ENCODE results near the gene TTYH2.
"Not testable (repeated sequence)": the region's sequence is repeated elsewhere in the genome, so short reads cannot be mapped to it uniquely, and the experiment has no call there.

Gene TTYH2

DNA sequence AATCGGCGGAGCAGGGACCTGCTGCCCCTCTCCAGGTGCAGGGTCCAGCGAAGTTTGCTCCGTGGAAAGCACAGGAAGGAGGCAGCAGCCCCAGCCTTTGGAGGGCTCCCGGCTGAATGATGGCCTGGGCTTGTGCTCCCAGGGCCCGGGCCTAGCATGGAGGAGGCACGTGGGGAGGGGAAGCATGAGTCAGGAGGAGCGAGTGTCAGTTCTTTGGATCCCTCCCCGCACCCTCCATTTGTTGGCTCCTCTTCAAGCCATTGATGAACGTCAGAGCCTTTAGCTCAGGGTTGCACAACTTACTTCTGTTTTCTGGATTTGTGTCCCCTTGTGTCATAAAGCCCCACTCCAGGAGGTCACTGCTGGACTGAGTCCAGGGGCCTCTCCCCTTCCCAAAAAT, 25.8 kb downstream of the TTYH2 start:
- no peak for FAIRE-seq

DNA sequence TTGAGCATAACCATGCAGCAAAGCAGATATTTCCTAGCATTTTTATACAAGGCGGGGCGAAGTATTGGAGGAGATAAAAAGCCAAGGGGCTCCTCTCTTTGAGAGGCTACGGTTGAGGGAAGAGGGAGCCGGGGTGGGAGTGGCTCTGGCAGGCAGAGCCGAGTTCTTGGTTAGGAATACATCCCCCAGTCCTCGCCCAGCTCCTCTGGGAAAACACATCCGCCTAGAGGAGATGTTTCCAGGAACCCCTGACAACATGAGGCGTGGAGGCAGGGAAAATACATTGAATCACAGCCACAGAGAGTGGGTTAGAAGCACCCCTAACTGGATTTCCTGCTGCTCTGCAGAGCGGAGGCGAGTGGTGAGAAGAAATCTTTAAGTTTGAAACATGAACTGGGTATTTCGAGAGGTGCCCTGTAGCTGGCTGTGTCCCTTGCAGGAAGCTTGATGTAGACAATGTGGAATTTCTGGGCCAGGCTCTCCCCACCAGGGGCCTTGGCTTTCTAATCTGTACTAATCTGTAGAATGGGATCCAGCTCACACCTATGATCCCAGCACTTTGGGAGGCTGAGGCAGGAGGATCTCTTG, 27.3 kb downstream of the TTYH2 start:
- no peak for FAIRE-seq

DNA sequence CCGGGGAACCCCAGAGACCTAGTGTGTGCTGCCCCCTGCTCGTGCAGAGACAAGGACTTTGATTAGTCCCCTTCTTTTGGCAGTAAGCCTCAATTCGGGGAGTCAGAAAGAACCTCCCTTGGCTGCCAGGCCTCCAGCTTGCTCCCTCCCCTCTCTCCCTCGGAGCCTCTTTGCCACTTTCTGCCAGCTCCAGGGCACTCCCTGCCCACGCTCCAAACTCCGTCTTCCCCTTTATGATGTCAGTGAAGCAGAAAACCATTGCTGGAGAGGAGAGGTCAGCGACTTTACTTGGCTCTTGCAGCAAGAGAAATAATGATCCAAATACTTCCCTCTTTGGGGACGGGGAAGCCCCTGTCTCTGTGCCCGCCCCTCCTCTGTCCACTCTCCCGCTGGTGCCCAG, 28.1 kb downstream of the TTYH2 start:
- no peak for FAIRE-seq

DNA sequence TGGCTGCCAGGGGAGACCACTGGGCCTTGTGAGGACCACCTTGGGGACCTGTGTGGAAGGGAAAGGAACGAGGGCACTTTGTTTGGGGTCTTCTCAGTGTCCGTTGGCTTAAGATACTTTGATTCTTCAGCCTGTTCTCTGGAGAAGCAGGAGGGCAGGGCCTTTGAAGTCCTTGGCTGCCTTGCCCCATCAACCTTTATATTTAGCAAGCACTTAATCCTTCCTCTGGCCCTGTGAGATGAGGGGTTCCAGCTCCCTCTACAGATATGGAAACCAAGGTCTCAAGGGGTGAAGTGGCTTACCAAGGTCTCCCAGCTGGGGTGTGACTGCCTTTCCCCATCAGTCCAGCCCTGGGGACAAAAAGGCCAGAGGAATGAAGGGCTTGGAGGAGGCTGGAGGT, 28.5 kb downstream of the TTYH2 start:
- FAIRE-seq: no peak

DNA sequence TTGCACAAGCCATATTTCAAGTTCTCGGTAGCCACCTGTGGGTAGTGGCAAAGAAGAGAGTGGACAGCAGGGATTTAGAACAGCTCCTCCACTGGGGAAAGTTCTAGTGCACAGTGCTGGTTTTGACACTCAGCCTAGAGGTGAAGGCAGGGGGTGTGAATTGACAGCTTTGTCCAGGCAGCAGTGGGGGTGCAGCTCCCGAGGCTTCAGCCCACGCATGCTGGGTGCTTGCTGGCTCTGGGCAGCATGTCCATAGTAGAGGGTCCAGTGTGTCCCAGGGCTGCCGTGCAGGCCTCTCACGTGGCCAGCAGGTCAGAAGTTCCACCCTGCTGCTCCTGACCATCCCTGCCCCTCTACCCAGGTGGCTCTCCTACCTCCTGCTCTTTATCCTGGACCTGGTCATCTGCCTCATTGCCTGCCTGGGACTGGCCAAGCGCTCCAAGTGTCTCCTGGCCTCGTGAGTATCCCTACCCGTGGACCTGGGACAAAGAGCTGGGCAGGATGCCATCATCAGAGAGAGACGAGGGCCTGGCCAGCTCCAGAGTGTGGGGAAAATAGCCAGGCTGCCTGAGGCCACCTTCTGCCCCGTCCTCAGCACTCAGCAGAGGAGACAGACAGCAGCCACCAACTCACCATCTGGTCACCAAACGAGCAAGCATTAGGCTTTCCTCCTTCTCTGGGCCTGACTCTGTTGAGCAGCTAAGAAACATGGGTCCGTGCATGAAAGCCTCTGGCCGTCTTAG, 29.8 kb downstream of the TTYH2 start:
- no peak for FAIRE-seq

DNA sequence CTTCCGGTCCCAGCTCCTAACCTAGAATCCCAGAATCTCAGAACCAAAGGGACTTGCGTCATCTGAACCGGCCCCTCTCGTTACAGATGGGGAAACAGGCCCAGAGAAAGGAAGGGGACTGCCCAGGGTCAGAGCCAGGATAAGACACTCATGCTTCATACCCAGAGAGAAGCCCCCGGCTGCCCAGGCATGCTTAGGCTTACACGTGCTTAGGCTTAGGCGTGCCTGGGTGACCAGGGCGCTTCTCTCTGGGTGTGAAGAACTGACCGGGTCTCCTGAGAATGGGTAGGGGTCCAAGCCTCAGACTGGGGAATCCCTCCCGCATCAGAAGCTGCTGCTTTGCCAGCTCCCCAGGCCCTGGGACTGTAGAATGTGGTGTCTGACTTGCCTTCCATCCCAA, 30.8 kb downstream of the TTYH2 start:
- no peak for FAIRE-seq

DNA sequence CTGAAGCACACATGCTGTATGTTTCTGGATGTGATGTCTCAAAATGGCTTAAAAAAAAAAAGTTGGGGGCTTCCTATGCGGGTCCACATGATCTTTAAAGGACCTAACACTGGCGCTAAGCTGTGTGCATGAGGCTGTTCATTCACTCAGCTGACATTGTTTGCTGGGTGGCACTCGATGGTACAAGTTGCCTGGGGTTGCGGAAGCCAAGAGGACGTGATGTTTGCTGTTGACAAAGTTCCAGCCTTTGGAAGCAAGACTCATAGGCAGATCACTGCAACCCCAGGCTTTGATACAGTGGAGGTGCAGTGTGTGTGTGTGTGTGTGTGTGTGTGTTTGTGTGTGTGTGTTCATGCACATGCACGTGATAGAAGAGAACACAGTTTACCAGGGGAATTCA, 31.2 kb downstream of the TTYH2 start:
- FAIRE-seq: no peak

DNA sequence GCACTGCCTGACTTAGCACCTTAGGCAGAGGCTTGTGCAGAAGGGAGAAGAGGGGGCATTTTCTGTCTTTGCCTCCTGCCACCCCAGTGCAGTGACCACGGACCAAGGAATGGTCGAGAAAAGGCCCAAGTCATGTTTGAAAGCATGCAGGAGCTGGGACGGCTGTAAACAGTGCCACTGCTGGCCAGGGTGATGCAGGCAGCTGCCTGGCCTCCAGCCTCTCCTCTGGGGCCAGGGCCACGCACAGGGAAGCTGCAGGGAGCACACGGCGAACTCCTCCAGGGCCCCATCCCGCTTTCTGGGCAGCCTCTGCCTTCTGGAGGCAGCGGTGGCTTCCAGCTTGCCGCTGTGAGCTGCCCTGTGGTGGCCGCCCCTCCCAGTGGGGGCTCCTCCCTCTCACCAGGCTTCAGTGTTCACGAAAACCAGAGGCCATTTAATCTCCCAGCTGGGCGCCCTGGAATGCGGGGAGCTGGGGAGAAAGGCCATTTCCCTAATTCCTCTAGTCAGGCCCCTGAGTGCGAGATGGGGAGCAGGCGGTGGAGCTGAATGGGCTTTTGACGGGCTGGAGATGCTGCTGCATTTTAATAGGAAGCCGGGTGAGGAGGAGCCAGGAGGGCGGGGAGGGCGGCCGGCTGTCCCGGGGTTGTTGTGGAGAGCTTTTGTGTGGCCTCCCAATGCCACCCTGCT, 31.9 kb downstream of the TTYH2 start:
- no peak for FAIRE-seq

DNA sequence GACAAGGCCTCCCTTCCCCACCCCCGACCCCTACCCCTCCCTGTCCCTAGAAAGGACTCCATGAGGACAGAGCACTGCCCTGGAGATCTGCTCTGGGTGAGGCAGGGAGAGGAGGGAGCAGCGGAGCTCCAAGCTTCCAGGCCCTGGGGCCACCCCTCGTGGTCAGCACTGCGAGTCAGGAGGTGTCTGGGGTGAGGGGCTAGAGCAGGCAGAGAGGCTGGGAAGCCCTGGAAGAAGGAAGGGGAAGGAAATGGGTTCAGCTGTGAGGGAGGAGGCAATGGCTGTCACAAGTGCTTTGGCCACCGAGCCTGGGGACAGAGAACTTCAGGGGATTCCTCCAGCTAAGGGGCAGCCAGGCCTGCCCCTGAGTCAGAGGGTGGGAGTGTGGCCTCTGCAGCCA, 32.5 kb downstream of the TTYH2 start:
- FAIRE-seq: no peak

DNA sequence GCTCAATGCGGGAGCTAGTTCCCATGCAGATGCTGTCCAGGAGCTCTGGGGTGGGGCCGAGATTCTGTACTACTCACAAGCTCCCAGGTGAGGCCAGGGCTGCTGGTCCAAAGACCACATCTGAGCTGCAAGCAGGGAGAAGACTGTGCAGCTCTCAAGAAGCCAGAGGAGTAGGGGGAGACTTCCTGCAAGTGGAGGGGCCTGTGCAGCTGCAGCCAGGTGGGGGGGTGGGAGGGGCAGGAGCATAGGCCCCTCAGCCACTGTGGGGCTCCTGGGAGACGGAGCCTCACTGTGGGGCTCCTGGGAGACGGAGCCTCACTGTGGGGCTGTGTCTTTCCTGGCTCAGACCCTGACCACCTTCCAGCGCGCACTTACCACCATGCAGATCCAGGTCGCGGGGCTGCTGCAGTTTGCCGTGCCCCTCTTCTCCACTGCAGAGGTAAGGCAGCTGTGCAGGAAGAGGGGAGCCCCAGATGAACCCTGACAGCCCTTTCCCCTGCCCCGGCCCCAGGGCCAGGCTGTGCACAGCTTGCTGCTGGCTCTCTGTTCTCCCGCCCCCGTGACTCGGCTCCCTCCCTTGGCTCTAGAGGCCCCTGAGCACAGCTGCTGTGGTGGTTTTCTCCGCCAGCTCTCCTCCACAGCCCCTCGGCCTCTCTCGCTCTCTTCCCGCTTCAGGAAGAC, 36.4 kb downstream of the TTYH2 start:
- no peak for FAIRE-seq

DNA sequence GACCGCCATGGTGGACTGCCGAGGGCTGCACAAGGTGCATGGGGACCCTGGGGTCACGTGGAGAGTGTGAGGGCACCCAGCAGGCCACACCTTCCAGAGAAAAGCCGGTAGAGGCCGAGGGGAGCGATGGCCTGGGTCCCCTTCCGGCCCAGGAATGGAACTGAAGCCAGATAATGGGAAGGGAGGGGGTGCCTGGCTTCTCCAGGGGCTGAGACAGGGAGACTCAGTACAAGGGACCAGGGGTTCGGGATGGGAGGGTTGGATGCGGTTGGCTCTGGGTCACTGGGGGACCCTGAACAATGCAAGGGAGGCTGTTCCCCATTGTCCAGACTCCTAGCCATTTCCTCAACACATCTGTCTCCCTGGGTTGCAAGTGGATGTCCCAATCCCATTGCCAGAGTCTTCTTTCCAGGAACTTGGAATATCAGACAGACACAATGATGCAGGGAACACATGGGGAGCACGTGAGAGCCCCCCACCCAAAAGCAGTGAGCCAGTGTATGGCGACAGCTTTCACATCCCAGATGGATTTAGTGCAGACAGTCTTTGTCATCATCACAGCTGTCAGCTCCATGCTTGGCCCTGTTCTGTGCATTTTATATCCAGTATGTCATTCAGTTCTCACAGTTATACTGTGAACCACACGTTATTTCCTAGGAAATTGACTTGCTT, 37.1 kb downstream of the TTYH2 start:
- no peak for FAIRE-seq

DNA sequence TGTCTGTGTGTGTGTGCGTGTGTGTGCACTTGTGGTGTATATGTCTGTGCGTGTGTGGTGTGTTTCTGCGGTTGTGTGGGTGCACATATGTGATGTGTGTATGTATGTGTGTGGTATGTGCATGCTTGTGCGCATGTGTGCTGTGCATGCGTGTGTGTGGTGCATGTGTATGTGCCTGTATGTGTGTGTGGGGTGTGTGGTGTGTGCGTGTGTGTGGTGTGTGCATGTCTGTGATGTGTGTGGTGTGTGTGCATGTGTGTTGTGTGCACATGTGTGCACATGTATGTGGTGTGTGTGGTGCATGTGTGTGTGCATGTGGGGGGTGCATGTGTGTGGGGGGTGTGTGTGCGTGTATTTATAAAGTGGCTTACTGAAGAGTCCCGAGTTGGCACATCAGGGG, 37.7 kb downstream of the TTYH2 start:
- no peak for FAIRE-seq

DNA sequence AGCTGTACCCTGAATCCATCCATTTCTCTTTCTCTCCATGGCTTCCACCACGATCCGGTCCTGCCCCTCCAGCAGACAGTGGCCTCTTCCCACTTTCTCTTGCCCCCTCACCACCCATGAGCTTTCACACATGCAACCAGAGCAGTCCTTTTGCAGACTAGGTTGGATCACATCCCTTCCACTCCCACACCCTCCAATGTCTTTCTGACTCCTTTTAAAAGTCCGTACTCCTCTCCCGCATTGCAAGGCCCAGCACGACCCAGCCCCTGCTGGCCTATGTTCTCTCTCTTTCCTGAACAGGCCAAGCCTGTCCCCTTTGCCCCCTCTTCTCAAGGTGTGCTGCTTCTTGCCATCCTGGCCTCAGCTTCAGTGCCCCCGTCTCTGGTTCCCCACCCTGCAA, 38.2 kb downstream of the TTYH2 start:
- FAIRE-seq: no peak

DNA sequence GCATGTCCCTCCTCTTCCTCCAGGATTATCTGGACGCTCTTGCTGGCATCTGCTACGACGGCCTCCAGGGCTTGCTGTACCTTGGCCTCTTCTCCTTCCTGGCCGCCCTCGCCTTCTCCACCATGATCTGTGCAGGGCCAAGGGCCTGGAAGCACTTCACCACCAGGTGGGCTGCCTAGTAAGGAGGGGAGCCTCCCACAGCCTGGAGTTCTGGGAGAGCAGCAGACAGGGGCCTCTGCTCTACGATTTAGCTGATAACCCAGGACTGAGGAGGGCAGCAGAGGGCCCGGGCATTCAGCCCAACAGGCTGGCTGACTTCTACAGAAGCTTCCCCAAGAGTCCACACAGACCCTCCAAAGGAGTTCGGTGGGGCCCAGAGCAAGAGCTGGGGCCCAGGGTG, 38.8 kb downstream of the TTYH2 start:
- FAIRE-seq: no peak

DNA sequence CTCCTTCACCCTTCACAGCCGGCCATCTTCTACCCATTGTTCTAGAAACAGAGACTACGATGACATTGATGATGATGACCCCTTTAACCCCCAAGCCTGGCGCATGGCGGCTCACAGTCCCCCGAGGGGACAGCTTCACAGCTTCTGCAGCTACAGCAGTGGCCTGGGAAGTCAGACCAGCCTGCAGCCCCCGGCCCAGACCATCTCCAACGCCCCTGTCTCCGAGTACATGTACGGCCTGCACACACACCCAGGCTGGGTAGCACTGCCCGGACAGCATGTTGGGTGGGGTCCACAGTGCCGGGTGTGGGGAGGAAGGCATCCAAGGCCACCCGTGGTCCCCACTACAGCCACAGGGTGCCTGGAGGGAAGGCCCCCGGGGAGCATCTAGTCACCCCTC, 39.7 kb downstream of the TTYH2 start:
- no peak for FAIRE-seq

DNA sequence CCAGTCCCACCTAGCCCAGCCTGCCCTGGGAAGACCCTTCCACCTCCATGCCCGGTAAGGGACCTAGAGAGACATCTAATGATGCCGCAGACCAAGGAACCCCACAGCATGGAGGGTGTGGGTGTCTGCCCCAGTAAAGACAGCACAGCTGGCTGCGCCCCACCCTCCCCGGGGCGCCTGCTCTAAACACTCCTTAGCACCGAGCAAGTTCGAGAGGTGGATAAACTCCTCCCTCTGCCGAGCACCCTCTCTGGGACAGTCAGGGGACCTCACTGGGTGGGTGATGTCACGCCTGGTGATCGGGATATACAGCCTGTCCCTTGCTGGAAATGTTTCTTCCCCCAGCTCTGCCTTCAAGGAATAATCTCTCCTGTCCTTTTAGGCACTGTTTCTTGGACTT, 43.9 kb downstream of the TTYH2 start:
- no peak for FAIRE-seq

DNA sequence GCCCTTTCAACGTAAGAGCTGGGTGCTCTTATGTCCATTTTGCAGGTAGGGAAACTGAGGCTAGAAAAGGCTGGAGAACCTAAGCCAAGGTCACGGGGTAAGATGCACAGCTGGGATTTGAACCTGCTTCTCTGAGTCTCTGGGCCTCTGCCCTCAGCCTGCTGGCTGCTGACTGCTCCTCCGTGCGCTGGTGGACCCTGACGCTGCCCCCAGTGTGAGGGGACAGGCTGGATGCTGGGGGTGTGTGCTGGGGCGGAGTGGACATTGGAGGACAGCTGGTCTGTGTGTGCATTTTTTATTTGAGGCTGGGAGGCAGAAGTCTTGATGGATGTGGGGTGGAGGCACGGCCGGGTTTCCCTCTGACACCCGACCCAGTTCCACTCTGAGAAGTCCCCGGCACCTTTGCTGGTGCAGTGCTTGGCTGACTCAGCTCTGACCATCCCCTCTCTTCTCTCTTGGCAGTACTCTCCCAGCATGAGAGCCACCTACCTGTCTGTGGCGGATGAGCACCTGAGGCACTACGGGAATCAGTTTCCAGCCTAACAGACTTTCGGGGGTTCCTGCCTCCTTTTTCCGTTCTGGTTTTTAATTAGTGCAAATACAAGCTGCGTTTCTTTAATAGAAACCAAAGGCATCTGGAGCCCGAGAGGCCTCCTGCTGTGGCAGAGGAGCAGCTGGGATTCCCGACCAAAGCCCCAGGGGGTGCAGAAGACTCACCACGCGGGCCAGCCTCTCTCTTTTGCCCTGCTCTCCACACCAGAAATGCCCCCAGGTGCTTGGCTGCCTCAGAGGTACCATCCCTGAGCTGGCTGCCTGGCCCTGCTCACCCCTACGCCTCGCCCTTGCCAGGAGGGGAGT, 46.5 kb downstream of the TTYH2 start:
- FAIRE-seq: no peak

DNA sequence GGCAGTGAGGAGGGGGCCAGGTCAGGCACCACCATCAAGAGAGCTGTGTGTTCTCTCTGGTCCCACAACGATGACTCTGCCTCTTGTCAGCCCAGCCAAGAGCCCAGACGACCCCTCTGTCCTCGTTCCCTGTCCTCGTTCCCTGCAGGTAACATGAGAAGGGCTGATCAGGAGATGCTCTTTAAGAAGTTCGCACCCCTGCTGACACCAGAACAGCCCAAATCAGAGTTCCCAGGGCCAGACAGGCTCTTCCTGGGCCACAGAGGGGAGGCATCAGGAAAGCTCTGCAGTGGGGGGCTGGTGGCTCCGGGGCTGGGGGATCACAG, 47.1 kb downstream of the TTYH2 start:
- no peak for FAIRE-seq

DNA sequence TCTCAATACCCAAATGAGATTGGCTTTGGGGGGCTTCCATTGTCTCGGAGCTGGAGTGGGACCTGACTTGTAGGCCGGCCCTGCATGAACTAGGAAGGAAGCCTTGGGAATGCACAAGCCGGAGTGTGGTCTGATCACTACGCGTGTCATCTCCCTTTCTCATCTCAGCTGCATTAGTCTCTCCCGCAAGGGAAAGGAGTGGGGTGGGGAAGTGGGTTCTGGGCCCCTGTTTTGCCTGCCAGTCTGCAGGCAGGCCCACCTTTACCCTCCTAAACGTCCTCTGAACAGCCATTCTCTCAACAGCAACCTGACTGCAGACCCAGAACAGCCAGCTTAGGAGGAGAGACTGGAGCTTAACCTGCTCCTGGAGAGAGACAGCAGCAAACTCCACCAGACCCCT, 49.2 kb downstream of the TTYH2 start:
- no peak for FAIRE-seq

DNA sequence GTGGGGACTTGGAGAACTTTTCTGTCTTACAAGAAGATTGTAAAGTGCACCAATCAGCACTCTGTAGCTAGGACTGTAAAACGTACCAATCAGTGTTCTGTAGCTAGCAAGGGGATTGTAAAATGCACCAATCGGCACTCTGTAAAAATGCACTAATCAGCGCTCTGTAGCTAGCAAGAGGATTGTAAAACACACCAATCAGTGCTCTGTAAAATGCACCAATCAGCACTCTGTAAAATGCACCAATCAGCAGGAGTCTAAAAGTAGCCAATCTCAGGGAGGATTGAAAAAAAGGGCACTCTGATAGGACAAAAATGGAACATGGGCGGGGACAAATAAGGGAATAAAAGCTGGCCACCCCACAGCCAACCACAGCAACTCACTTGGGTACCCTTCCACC, 53.7 kb downstream of the TTYH2 start:
- not testable (repeated sequence) for FAIRE-seq

DNA sequence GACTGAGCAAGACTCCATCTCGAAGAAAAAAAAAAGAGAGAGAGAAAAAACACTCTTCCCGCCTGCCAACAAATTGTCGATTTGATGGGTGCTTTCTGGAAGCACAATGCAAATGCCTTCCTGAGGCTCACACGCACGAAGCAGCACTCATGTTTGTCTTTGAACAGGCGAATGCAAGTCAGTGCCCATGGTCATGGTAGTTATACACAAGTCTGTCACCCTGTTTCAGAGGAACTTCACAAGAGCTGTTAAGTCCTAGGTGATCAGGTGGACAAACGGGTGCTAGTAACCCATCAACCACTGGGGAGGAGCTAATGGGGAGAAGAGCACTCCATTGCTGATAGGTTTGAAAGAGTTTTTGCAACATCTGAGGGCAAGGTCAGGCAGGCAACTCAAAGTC, 54.2 kb downstream of the TTYH2 start:
- FAIRE-seq: no peak

DNA sequence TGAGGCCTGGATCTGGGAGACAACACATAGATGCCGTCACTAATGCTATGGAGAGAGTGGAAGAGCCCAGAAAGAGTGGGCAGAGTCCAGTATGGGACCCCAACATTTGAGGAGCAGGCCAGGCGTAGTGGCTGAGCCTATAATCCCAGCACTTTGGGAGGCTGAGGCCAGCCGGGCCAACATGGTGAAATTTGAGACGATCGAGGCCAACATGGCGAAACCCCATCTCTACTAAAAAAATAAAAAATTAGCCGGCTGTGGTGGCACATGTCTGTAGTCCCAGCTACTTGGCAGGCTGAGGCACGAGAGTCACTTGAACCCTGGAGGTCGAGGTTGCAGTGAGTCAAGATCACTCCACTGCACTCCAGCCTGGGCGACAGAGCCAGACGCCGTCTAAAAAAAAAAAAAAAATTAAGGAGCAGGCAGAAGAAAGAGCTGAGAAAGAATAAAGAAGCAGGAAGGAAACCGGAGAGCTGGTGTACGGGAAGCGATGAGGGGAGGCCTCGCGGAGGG, 54.7 kb downstream of the TTYH2 start:
- no peak for FAIRE-seq

Measured in A204.1 (cell line).